K562 (cell line): ENCODE data around the gene URAD. TPM values are rescaled to one million over a fixed set of nuclear protein-coding genes. Genes with fewer than 3 reads are reported as not detected.

ENCODE experiments used
- ATAC-seq: fragments of 200-7000 bp; cut with Tn5 transposase; 3 replicates; pipeline ENCODE4 v1.9.1; 2020; ENCODE audit warnings: moderate library complexity
- BruUV-seq: library from RNA; stranded (reverse); fragments of 400-500 nt; replicated peaks from 2 replicates; lab custom pipeline; 2021; lab: Mats Ljungman, UMichigan
- CTCF ChIA-PET: fragments of 300-600 bp; formaldehyde crosslinking; extraction: SDS; loops from one replicate; lab custom pipeline; 2021; ENCODE audit warnings: low intra/inter-chr PET ratio; lab: Yijun Ruan, JAX
- POLR2A ChIA-PET: fragments of 300-600, 350-650 bp; sonication (Branson Sonifier 250); formaldehyde crosslinking; extraction: SDS; loops from one replicate; lab custom pipeline; 2021; ENCODE audit warnings: antibody characterized with exemption, inconsistent platforms; lab: Yijun Ruan, JAX
- DNase-seq, 4 experiments: peaks; one replicate each; pipeline versions ENCODE4 v3.0.0 to v3.0.0-alpha.2; 2011 to 2018; ENCODE audit warnings: low spot score in 3 of 4, mixed read lengths in 3 of 4; ENCODE audit errors: extremely low read depth in 1 of 4
- FAIRE-seq: peaks from 2 replicates; lab custom pipeline; 2011; peaks lifted over from hg19 to GRCh38; lab: Jason Lieb, UNC
- H2AFZ ChIP-seq: 2 replicates; pipeline ENCODE4 v1.6.0; 2011; ENCODE audit warnings: low read depth, low read length, control low read depth, inconsistent platforms
- H3K27ac ChIP-seq: fragments of 200-600 bp; 3 replicates; pipeline ENCODE4 v1.8.0; 2011; ENCODE audit warnings: low read depth, mild to moderate bottlenecking, control low read depth, inconsistent platforms, low read length, moderate library complexity, mixed read lengths; ENCODE audit errors: extremely low read depth
- H3K27me3 ChIP-seq, 2 experiments: fragments of 300-600 bp in 1 of 2; 2 replicates in 1 of 2; 3 replicates in 1 of 2; pipeline versions ENCODE4 v1.6.0 to v1.8.0; 2011; ENCODE audit warnings: inconsistent platforms in 2 of 2, low read length in 2 of 2, mild to moderate bottlenecking in 1 of 2, mixed read lengths in 1 of 2, moderate library complexity in 1 of 2; ENCODE audit not compliant: control insufficient read depth in 2 of 2, insufficient read depth in 2 of 2
- H3K36me3 ChIP-seq: fragments of 300-600 bp; 3 replicates; pipeline ENCODE4 v1.8.0; 2011; ENCODE audit warnings: mild to moderate bottlenecking, low read length, inconsistent platforms; ENCODE audit not compliant: control insufficient read depth, insufficient read depth
- H3K4me1 ChIP-seq, 2 experiments: fragments of 200-600 bp in 1 of 2; replicated peaks in 1 of 2; 2 replicates in 1 of 2; 3 replicates in 1 of 2; pipeline versions ENCODE4 v1.5.1 to v1.8.0; 2011; ENCODE audit warnings: inconsistent platforms in 2 of 2, low read length in 2 of 2, mild to moderate bottlenecking in 1 of 2, mixed read lengths in 1 of 2, moderate library complexity in 1 of 2; ENCODE audit not compliant: control insufficient read depth in 2 of 2, insufficient read depth in 2 of 2
- H3K4me2 ChIP-seq: 2 replicates; pipeline ENCODE4 v1.6.1; 2011; ENCODE audit warnings: low read length, control low read depth, inconsistent platforms, mixed read lengths; ENCODE audit not compliant: insufficient read depth
- H3K4me3 ChIP-seq: fragments of 200-600 bp; sonication (generic), shearing (Covaris generic); 2 replicates; pipeline ENCODE4 v1.5.1; 2016; ENCODE audit warnings: control low read depth, inconsistent platforms
- H3K79me2 ChIP-seq: fragments of 200-600 bp; 3 replicates; pipeline ENCODE4 v1.8.0; 2011; ENCODE audit warnings: low read length, inconsistent platforms; ENCODE audit not compliant: control insufficient read depth, insufficient read depth
- H3K9ac ChIP-seq, 2 experiments: 2 replicates each; pipeline versions ENCODE4 v1.6.0 to v1.6.1; 2011; ENCODE audit warnings: low read depth in 2 of 2, low read length in 2 of 2, control low read depth in 1 of 2, inconsistent platforms in 1 of 2, mild to moderate bottlenecking in 1 of 2, mixed read lengths in 1 of 2; ENCODE audit not compliant: insufficient read depth in 1 of 2
- H3K9me1 ChIP-seq: one replicate; pipeline ENCODE4 v1.6.0; 2011; ENCODE audit warnings: inconsistent platforms, mild to moderate bottlenecking, low read length, moderate library complexity; ENCODE audit not compliant: control insufficient read depth, insufficient read depth
- H3K9me3 ChIP-seq: replicated peaks from 2 replicates; pipeline ENCODE4 v1.5.1; 2011; ENCODE audit warnings: low read depth, low read length, inconsistent platforms; ENCODE audit not compliant: control insufficient read depth, insufficient read depth
- H4K20me1 ChIP-seq: replicated peaks from 2 replicates; pipeline ENCODE4 v1.6.1; 2011; ENCODE audit warnings: low read length, inconsistent platforms, mixed read lengths; ENCODE audit not compliant: control insufficient read depth, insufficient read depth
- RB1 ChIP-seq: fragments of 450-650 bp; IDR thresholded peaks from 2 replicates; pipeline ENCODE4 v1.6.1; 2017; ENCODE audit warnings: low read depth, mild to moderate bottlenecking
- ZNF318 ChIP-seq, 2 experiments: fragments of 450-650 bp; IDR thresholded peaks; 2 replicates each; pipeline ENCODE4 v1.6.1; 2016; ENCODE audit warnings: mild to moderate bottlenecking in 2 of 2, borderline replicate concordance in 1 of 2, low read depth in 1 of 2, moderate library complexity in 1 of 2
- WGBS: fragments of 100-300 bp; shearing (Covaris generic); methylation state at CpG from one replicate; pipeline ENCODE4 v1.1.6; 2016; ENCODE audit warnings: low coverage, mixed read lengths; ENCODE audit not compliant: insufficient coverage; ENCODE audit errors: missing lambda C conversion rate; 5-methylcytosine and 5-hydroxymethylcytosine counted together
- in situ Hi-C: fragments of 300-500 bp; cut with MboI; formaldehyde crosslinking; loops from 4 replicates; pipeline ENCODE4 v1.15.0; 2018; ENCODE audit warnings: inconsistent platforms, mixed read lengths
- intact Hi-C: fragments of 100-400 bp; cut with micrococcal nuclease; formaldehyde crosslinking; loops from 2 replicates; pipeline ENCODE4 v1.14.2; 2022
- polyA plus RNA-seq, 8 experiments: library from polyadenylated mRNA; depleted of rRNA in 4 of 8; stranded (reverse) in 5 of 8; unstranded in 3 of 8; fragments of >200 nt; fragmentation: Nextera tagmentation in 2 of 8; fragmentation: Illumina TruSeq in 1 of 8; extraction: Ambion mirVana in 2 of 8; extraction: Trizol in 1 of 8; gene quantifications; 2 replicates each; pipeline versions ENCODE4 v1.2.1 to v1.2.3, GENCODE V29; 2011 to 2014; ENCODE audit warnings: inconsistent platforms in 1 of 8, missing spikeins in 1 of 8
- total RNA-seq, 7 experiments: library from RNA; depleted of rRNA in 6 of 7; stranded (reverse); fragments of >200 nt in 6 of 7; fragmentation: Illumina TruSeq in 2 of 7; extraction: Trizol in 2 of 7; gene quantifications; 2 replicates each; pipeline versions ENCODE4 v1.2.1 to v1.2.3, GENCODE V29; 2011 to 2021; ENCODE audit warnings: low replicate concordance in 1 of 7
- TF ChIP-seq, protein P1 (sequence below), 2 experiments: fragments of 450-650 bp; conservative IDR thresholded peaks; 2 replicates each; pipeline ENCODE4 v1.6.1; 2017; ENCODE audit warnings: mild to moderate bottlenecking in 2 of 2, moderate library complexity in 2 of 2

URAD gene
- total and polyA plus RNA-seq, 9 of the 15 experiments (the other 6 are each of a cell fraction or from before 2014, with no cell fraction given): not detected

GRCh38 chr13:28001837-28002473, 13.5 kb upstream of the URAD start:
- in situ Hi-C loops (no loop called here), intact Hi-C loops (no loop called here)
- H3K79me2 ChIP-seq: no peaks in the 10 kb centered on the region
- 2% methylated on average over 13 of the region's 20 CpGs for WGBS
- H3K27me3 ChIP-seq: peaks cover 0 to 8% of the 10 kb centered on the region in 2 experiments; a peak in 1 of 5 replicates
- no peaks in the 10 kb centered on the region for H4K20me1 ChIP-seq
- FAIRE-seq: no peak
- BruUV-seq: no TSS peak
- CTCF ChIA-PET: no interaction called here
- no peaks in the 10 kb centered on the region for H3K9me1 ChIP-seq
- H3K9me3 ChIP-seq: no peaks in the 10 kb centered on the region
- no peak overlapping the region for H2AFZ ChIP-seq
- TF ChIP-seq, protein P1, sequence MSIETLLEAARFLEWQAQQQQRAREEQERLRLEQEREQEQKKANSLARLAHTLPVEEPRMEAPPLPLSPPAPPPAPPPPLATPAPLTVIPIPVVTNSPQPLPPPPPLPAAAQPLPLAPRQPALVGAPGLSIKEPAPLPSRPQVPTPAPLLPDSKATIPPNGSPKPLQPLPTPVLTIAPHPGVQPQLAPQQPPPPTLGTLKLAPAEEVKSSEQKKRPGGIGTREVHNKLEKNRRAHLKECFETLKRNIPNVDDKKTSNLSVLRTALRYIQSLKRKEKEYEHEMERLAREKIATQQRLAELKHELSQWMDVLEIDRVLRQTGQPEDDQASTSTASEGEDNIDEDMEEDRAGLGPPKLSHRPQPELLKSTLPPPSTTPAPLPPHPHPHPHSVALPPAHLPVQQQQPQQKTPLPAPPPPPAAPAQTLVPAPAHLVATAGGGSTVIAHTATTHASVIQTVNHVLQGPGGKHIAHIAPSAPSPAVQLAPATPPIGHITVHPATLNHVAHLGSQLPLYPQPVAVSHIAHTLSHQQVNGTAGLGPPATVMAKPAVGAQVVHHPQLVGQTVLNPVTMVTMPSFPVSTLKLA (conservative IDR thresholded peaks at IDR 0.05): no peak
- TF ChIP-seq ZNF318 (IDR thresholded peaks at IDR 0.05; ENCODE audit: borderline replicate concordance in 1 of 2, low read depth in 1 of 2): no peak
- no peak for TF ChIP-seq RB1
- TF ChIP-seq, all 486 proteins: peak for 0
- POLR2A ChIA-PET: interaction anchor here (0.7 kb wide), 1 partner anchor 652 kb away, joined by 3 read pairs; no protein-coding TSS in a partner anchor
- Histone ChIP-seq H3K27ac (no peak overlapping the region), H3K4me2 (no peak overlapping the region), H3K36me3 (no peaks in the 10 kb centered on the region), H3K4me3 (no peak overlapping the region), H3K9ac (no peak overlapping the region), H3K4me1 (peaks cover 0 to 4% of the 10 kb centered on the region in 2 experiments; a peak in 1 of 5 replicates)
- ATAC-seq (no peak), DNase-seq (peak in 2 of 4 experiments; percentile 10)
